Prostate gland (tissue), 2 donors: ENCODE data around the gene PDS5A. TPM values are rescaled to one million over a fixed set of nuclear protein-coding genes. Genes with fewer than 3 reads are reported as not detected.
"Not testable (repeated sequence)": the region's sequence is repeated elsewhere in the genome, so short reads cannot be mapped to it uniquely, and the experiment has no call there.

Source experiments
- DNase-seq: peaks from one replicate; pipeline ENCODE4 v3.0.0-alpha.2; 2019; ENCODE audit warnings: low spot score
- H3K27ac ChIP-seq, 2 donors: fragments of 200-600 bp; sonication (generic); 2 replicates each; pipeline ENCODE4 v1.5.1; 2017 to 2019
- H3K27me3 ChIP-seq: fragments of 200-600 bp; sonication (generic); replicated peaks from 2 replicates; pipeline ENCODE4 v1.5.1; 2019; ENCODE audit not compliant: insufficient read depth
- H3K36me3 ChIP-seq, 2 donors: fragments of 200-600 bp; sonication (generic); 1 replicate in 1 of 2; 2 replicates in 1 of 2; pipeline versions ENCODE4 v1.5.1 to v1.8.1; 2017 to 2019
- H3K4me1 ChIP-seq: fragments of 200-600 bp; sonication (generic); replicated peaks from 2 replicates; pipeline ENCODE4 v1.5.1; 2019
- H3K4me3 ChIP-seq, 2 donors: fragments of 200-600 bp; sonication (generic); 2 replicates each; pipeline ENCODE4 v1.5.1; 2017 to 2019
- H3K9me3 ChIP-seq: fragments of 200-600 bp; sonication (generic); 2 replicates; pipeline ENCODE4 v1.5.1; 2017
- POLR2A ChIP-seq: fragments of 450-650 bp; IDR thresholded peaks from one replicate; pipeline ENCODE4 v1.6.1; 2016; ENCODE audit warnings: antibody characterized with exemption, mild to moderate bottlenecking
- POLR2AphosphoS5 ChIP-seq: sonication (generic); formaldehyde crosslinking; IDR thresholded peaks from one replicate; pipeline ENCODE4 v1.6.1; 2017; ENCODE audit warnings: antibody characterized with exemption
- WGBS: methylation state at CpG from one replicate; pipeline ENCODE4 v1.1.5; 2018; 5-methylcytosine and 5-hydroxymethylcytosine counted together
- intact Hi-C: fragments of 100-400 bp; cut with DNase I; formaldehyde crosslinking; loops from one replicate; pipeline ENCODE4 v1.14.2; 2022
- total RNA-seq, 2 donors: library from RNA; depleted of rRNA; stranded (reverse); fragments of >200 nt; gene quantifications; one replicate each; pipeline ENCODE4 v1.1.0, GENCODE V29; 2016
- TF ChIP-seq, protein P1 (sequence below), 4 experiments: fragments of 200-600 bp in 2 of 4; fragments of 450-650 bp in 2 of 4; sonication (generic) in 2 of 4; IDR thresholded peaks; 1 replicate in 3 of 4; 2 replicates in 1 of 4; pipeline ENCODE4 v1.5.1; 2016 to 2019; ENCODE audit warnings: antibody characterized with exemption in 4 of 4, mild to moderate bottlenecking in 2 of 4, moderate library complexity in 2 of 4

Gene PDS5A
- total RNA-seq, 2 donors from 2014 or later, result 55.7 to 57.0 TPM

DNA sequence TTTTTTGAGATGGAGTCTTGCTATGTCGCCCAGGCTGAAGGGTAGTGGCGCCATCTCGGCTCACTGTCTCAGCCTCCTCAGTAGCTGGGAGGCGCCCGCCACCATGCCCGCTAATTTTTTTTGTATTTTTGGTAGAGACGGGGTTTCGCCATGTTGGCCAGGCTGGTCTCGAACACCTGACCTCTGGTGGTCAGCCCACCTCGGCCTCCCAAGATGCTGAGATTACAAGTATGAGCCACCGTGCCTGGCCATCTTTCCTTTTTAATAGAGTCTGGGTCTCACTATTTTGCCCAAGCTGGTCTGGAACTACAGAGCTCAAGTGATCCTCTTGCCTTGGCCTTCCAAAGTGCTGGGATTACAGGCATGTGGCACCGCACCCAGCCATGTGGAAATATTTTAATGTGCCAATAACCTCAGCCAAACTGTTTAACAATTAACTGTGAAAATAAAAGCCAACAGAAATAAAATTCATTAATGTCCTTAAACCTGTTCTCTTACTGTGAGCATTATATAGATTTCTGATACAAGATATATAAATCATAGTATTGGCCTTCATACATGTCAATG lies 16.3 kb downstream of the PDS5A start:
- H3K27ac ChIP-seq, result no peak overlapping the region
- H3K27me3 ChIP-seq, result no peaks in the 10 kb centered on the region
- no peak overlapping the region for H3K4me3 ChIP-seq
- DNase-seq, result no peak
- intact Hi-C loops, result no loop called here
- H3K36me3 ChIP-seq, result no peaks in the 10 kb centered on the region
- 91% methylated on average over 12 of the region's 12 CpGs for WGBS
- H3K9me3 ChIP-seq, result no peaks in the 10 kb centered on the region
- no peaks in the 10 kb centered on the region for H3K4me1 ChIP-seq
- TF ChIP-seq, protein P1, sequence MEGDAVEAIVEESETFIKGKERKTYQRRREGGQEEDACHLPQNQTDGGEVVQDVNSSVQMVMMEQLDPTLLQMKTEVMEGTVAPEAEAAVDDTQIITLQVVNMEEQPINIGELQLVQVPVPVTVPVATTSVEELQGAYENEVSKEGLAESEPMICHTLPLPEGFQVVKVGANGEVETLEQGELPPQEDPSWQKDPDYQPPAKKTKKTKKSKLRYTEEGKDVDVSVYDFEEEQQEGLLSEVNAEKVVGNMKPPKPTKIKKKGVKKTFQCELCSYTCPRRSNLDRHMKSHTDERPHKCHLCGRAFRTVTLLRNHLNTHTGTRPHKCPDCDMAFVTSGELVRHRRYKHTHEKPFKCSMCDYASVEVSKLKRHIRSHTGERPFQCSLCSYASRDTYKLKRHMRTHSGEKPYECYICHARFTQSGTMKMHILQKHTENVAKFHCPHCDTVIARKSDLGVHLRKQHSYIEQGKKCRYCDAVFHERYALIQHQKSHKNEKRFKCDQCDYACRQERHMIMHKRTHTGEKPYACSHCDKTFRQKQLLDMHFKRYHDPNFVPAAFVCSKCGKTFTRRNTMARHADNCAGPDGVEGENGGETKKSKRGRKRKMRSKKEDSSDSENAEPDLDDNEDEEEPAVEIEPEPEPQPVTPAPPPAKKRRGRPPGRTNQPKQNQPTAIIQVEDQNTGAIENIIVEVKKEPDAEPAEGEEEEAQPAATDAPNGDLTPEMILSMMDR (IDR thresholded peaks at IDR 0.05), result no peak
- TF ChIP-seq POLR2A (no peak), POLR2AphosphoS5 (no peak)

DNA sequence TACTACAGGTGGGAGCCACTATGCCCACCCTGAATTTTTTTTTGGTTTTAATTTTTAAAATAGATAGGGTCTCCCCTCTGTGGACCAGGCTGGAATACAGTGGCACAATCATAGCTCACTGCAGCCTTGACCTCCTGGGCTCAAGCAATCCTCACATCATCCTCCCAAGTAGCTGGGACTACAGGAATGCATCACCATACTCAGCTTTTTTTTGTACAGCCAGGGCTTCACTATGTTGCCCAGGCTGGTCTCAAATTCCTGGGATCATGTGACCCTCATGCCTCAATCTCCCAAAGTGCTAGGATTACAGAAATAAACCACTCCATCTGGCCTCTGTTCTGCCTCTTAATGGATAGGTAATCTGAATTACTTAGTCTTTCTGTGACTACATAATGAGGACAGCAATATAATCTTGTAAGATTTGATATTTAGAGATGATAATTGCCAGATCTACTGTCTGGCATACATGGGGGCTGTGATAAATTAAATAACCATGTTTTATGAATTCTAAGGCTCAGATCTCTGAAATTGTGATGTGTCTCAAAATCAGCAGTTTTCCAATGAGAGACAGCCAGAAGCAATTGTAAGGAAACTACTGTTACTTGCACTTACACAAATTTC lies 26.7 kb downstream of the PDS5A start:
- Histone ChIP-seq H3K4me3 (no peak overlapping the region), H3K9me3 (no peaks in the 10 kb centered on the region), H3K27ac (no peak overlapping the region), H3K4me1 (no peaks in the 10 kb centered on the region), H3K36me3 (no peaks in the 10 kb centered on the region), H3K27me3 (no peaks in the 10 kb centered on the region)
- DNase-seq, result no peak
- intact Hi-C loops, result no loop called here
- TF ChIP-seq, protein P1 (IDR thresholded peaks at IDR 0.05), result no peak
- TF ChIP-seq POLR2AphosphoS5, result no peak
- no peak for TF ChIP-seq POLR2A

GRCh38 chr4:39947963-39948362 lies 29.7 kb downstream of the PDS5A start:
- Histone ChIP-seq H3K36me3 (no peaks in the 10 kb centered on the region), H3K27ac (no peak overlapping the region), H3K4me3 (no peak overlapping the region), H3K27me3 (no peaks in the 10 kb centered on the region), H3K9me3 (no peaks in the 10 kb centered on the region), H3K4me1 (no peaks in the 10 kb centered on the region)
- intact Hi-C loops, result no loop called here
- DNase-seq, result no peak
- TF ChIP-seq POLR2A, result no peak
- no peak for TF ChIP-seq POLR2AphosphoS5
- TF ChIP-seq, protein P1 (IDR thresholded peaks at IDR 0.05), result no peak
- WGBS, result 78% methylated on average over 2 of the region's 2 CpGs

GRCh38 chr4:39947417-39947816 lies 30.3 kb downstream of the PDS5A start:
- no peak for TF ChIP-seq POLR2A
- TF ChIP-seq, protein P1 (IDR thresholded peaks at IDR 0.05), result no peak
- TF ChIP-seq POLR2AphosphoS5, result no peak
- Histone ChIP-seq H3K36me3 (no peaks in the 10 kb centered on the region), H3K27me3 (no peaks in the 10 kb centered on the region), H3K27ac (no peak overlapping the region), H3K9me3 (no peaks in the 10 kb centered on the region), H3K4me3 (no peak overlapping the region), H3K4me1 (no peaks in the 10 kb centered on the region)
- DNase-seq, result no peak
- intact Hi-C loops, result no loop called here
- 38% methylated on average over 1 of the region's 1 CpG for WGBS

GRCh38 chr4:39944245-39944644 lies 33.5 kb downstream of the PDS5A start:
- 97% methylated on average over 10 of the region's 10 CpGs for WGBS

More at GRCh38 chr4:39944245-39944644, 33.5 kb downstream of the PDS5A start:
- H3K27ac ChIP-seq, DNase-seq, H3K36me3 ChIP-seq, H3K27me3 ChIP-seq, H3K9me3 ChIP-seq, intact Hi-C loops, H3K4me3 ChIP-seq, H3K4me1 ChIP-seq: not testable (repeated sequence)
